ENCODE results near the gene ZNF670.

DNA sequence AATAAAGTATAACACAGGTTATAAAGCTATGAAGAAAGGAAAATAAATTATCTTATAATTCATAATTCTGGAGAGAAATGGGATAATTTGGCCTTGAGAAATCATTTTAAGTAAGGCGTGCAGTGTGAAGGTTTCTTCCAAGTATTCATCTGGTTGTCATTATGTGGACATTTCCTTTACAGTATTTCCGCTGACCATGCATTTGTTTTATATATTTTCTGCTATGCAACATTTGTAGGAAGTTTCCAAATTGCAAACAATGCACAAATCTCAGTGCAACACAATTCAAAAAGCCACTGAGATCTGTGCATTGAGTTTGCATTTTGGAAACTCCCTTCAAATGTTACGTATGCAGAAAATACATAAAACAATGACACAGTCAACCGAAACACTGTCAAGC lies 17.8 kb downstream of the ZNF670 start:
- TF ChIP-seq, protein P1, sequence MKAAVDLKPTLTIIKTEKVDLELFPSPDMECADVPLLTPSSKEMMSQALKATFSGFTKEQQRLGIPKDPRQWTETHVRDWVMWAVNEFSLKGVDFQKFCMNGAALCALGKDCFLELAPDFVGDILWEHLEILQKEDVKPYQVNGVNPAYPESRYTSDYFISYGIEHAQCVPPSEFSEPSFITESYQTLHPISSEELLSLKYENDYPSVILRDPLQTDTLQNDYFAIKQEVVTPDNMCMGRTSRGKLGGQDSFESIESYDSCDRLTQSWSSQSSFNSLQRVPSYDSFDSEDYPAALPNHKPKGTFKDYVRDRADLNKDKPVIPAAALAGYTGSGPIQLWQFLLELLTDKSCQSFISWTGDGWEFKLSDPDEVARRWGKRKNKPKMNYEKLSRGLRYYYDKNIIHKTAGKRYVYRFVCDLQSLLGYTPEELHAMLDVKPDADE (conservative IDR thresholded peaks at IDR 0.05; ENCODE audit: control insufficient read depth, low read depth, low read length): no peak
- TF ChIP-seq BACH1 (tag; IDR thresholded peaks at IDR 0.05) (no peak), NCOA6 (IDR thresholded peaks at IDR 0.05) (no peak), ZNF212 (CRISPR knock-in tag; IDR thresholded peaks at IDR 0.05) (no peak), POLR2AphosphoS5 (IDR thresholded peaks at IDR 0.05; ENCODE audit: control insufficient read depth, insufficient read depth, low read depth, low read length) (no peak), USF1 (CRISPR knock-in tag; IDR thresholded peaks at IDR 0.05) (no peak), ZNF23 (CRISPR knock-in tag; IDR thresholded peaks at IDR 0.05) (no peak)
- TF ChIP-seq, protein P2, sequence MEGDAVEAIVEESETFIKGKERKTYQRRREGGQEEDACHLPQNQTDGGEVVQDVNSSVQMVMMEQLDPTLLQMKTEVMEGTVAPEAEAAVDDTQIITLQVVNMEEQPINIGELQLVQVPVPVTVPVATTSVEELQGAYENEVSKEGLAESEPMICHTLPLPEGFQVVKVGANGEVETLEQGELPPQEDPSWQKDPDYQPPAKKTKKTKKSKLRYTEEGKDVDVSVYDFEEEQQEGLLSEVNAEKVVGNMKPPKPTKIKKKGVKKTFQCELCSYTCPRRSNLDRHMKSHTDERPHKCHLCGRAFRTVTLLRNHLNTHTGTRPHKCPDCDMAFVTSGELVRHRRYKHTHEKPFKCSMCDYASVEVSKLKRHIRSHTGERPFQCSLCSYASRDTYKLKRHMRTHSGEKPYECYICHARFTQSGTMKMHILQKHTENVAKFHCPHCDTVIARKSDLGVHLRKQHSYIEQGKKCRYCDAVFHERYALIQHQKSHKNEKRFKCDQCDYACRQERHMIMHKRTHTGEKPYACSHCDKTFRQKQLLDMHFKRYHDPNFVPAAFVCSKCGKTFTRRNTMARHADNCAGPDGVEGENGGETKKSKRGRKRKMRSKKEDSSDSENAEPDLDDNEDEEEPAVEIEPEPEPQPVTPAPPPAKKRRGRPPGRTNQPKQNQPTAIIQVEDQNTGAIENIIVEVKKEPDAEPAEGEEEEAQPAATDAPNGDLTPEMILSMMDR (IDR thresholded peaks at IDR 0.05 in 2 of 3, conservative IDR thresholded peaks at IDR 0.05 in 1 of 3; ENCODE audit: insufficient read depth in 2 of 3, low read depth in 1 of 3, low read length in 3 of 3): no peak

Measured in K562 (cell line).